ENCODE measurements around the gene RRH. TPM values are rescaled to one million over a fixed set of nuclear protein-coding genes. Genes with fewer than 3 reads are reported as not detected.

The RRH gene
- total and polyA plus RNA-seq, 11 donors, result 0.06 to 0.21 TPM; not detected in 9

GRCh38 chr4:109861271-109861670, 33.5 kb downstream of the RRH start:
- H3K4me3 ChIP-seq, result no peak overlapping the region
- 90 to 98% (median 93%) methylated on average over 2 of the region's 2 CpGs for WGBS, 4 donors
- intact Hi-C loops (cut with DNase I), result no loop called here
- H3K4me1 ChIP-seq, result no peaks in the 10 kb centered on the region
- no peaks in the 10 kb centered on the region for H3K27me3 ChIP-seq
- no peaks in the 10 kb centered on the region for H3K36me3 ChIP-seq
- DNase-seq (no peak), ATAC-seq (no peak)
- H3K27ac ChIP-seq, result no peak overlapping the region
- H3K9me3 ChIP-seq, result peaks cover 0 to 14% (median 0%) of the 10 kb centered on the region in 12 donors
- no peak for TF ChIP-seq CTCF (IDR thresholded peaks at IDR 0.05)
- TF ChIP-seq POLR2A (IDR thresholded peaks at IDR 0.05), result no peak

- no peak for DNase-seq
- H3K27me3 ChIP-seq, result no peaks in the 10 kb centered on the region
- ATAC-seq, result no peak
- H3K27ac ChIP-seq, result no peak overlapping the region
- intact Hi-C loops (cut with DNase I), result no loop called here
- peaks cover 0 to 14% (median 0%) of the 10 kb centered on the region in 12 donors for H3K9me3 ChIP-seq
- no peak overlapping the region for H3K4me3 ChIP-seq
- no peaks in the 10 kb centered on the region for H3K4me1 ChIP-seq
- no peaks in the 10 kb centered on the region for H3K36me3 ChIP-seq
- 90 to 95% (median 93%) methylated on average over 3 of the region's 3 CpGs for WGBS, 4 donors
- no peak for TF ChIP-seq POLR2A (IDR thresholded peaks at IDR 0.05)
- no peak for TF ChIP-seq CTCF (IDR thresholded peaks at IDR 0.05)
These were observed 34.2 kb downstream of the RRH start for GRCh38 chr4:109861916-109862511.

- no peaks in the 10 kb centered on the region for H3K27me3 ChIP-seq
- TF ChIP-seq CTCF (IDR thresholded peaks at IDR 0.05) (no peak), POLR2A (IDR thresholded peaks at IDR 0.05) (no peak)
- ATAC-seq, result no peak
- peaks cover 0 to 14% (median 0%) of the 10 kb centered on the region in 12 donors for H3K9me3 ChIP-seq
- intact Hi-C loops (cut with DNase I), result no loop called here
- no peak overlapping the region for H3K4me3 ChIP-seq
- no peak for DNase-seq
- H3K27ac ChIP-seq, result no peak overlapping the region
- H3K36me3 ChIP-seq, result no peaks in the 10 kb centered on the region
- H3K4me1 ChIP-seq, result no peaks in the 10 kb centered on the region
These were observed 36.4 kb downstream of the RRH start for GRCh38 chr4:109864134-109864533.

GRCh38 chr4:109870061-109870460, 42.3 kb downstream of the RRH start:
- Histone ChIP-seq H3K27me3 (no peaks in the 10 kb centered on the region), H3K36me3 (no peaks in the 10 kb centered on the region), H3K4me1 (no peaks in the 10 kb centered on the region), H3K4me3 (no peak overlapping the region), H3K27ac (no peak overlapping the region), H3K9me3 (no peaks in the 10 kb centered on the region)
- WGBS, 4 donors, result 94 to 96% (median 95%) methylated on average over 5 of the region's 5 CpGs
- intact Hi-C loops (cut with DNase I), result no loop called here
- DNase-seq (no peak), ATAC-seq (no peak)
- no peak for TF ChIP-seq POLR2A (IDR thresholded peaks at IDR 0.05)
- no peak for TF ChIP-seq CTCF (IDR thresholded peaks at IDR 0.05)
